ENCODE results near the gene MDC1. TPM values are rescaled to one million over a fixed set of nuclear protein-coding genes. Genes with fewer than 3 reads are reported as not detected.

Gene MDC1
- total and polyA plus RNA-seq, 5 donors from 2014 or later: 1.2 to 32.7 (median 4.8) TPM

DNA sequence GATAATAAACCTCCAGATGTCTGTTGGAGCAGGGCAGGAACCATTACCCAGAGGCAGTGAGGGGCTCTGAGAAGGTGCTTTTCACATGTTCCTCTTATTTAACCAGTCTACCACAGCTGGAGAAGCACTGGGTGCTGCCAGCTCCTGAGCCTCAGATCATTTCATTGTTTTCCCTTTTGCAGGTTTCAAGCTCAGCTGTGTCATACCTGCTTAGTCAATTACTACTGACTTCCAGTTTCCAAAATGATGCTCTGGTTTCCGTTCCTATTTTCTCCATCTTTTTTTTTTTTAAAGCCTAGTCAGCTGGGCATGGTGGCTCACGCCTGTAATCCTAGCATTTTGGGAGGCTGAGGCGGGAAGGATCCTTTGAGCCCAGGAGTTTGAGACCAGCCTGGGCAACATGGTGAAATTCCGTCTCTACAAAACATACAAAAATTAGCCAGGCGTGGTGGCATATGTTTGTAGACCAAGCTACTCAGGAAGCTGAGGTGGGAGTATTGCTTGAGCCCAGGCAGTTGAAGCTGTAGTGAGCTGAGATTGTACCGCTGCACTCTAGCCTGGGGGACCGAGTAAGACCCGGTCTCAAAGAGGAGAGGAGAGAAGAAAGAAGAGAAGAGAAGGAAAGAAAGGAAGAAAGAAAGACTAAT is 18.7 kb upstream of the MDC1 start:
- Histone ChIP-seq H3K4me1 (ENCODE audit: control insufficient read depth, insufficient read depth, low read length, poor library complexity, severe bottlenecking) (peaks cover 30% of the 10 kb centered on the region), H3K27me3 (ENCODE audit: control insufficient read depth, insufficient read depth, low read length) (no peaks in the 10 kb centered on the region), H3K36me3 (ENCODE audit: control insufficient read depth, insufficient read depth, low read length) (no peaks in the 10 kb centered on the region), H3K9me3 (ENCODE audit: control insufficient read depth in 2 of 2, low read length in 2 of 2) (no peaks in the 10 kb centered on the region), H3K27ac (ENCODE audit: insufficient read depth, low read length, poor library complexity, severe bottlenecking) (no peak overlapping the region), H3K4me3 (ENCODE audit: low read depth, low read length) (no peak overlapping the region)
- H3K4me1 Mint-ChIP-seq: peaks cover 12 to 74% (median 31%) of the 10 kb centered on the region in 4 donors
- no peak for DNase-seq
- H3K27ac Mint-ChIP-seq: peak overlapping the region in 2 of 3 donors; percentile 56 to 58
- ATAC-seq (ENCODE audit: low read depth in 2 of 2): no peak
- H3K36me3 Mint-ChIP-seq: peaks cover 38% of the 10 kb centered on the region
- peak overlapping the region in 3 of 4 donors; percentile 75 to 83 (median 83) for H3K4me3 Mint-ChIP-seq
- H3K27me3 Mint-ChIP-seq: no peaks in the 10 kb centered on the region
- no peaks in the 10 kb centered on the region for H3K9me3 Mint-ChIP-seq

DNA sequence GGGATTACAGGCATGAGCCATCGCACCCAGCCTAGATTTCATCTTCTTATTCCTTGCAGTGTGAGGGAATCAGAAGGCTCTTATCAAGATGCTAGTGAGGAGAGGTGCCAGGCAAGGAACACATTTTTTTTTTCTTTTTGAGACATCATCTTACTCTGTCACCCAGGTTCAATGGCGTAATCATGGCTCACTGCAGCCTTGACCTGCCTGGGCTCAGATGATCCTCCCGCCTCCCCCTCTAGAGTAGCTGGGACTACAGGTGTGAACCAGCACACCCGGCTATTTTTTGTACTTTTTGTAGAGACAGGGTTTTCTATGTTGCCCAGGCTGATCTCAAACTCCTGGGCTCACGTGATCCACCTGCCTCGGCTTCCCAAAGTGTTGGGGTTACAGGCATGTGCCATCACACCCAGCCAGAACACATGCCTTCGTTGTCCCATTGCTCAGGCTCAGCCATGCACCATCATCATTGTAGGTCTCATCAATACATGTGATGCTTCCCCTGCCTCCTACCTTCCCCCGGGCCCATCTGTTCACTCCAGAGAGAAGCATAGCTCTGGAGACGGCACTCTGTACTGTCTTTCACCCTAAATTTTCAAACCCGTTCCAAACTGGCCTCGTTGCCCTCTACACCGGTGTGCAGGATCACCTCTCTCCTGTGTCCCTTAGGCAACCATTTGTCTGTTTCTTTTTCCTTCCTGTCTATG is 15.3 kb upstream of the MDC1 start:
- DNase-seq (no peak), ATAC-seq (ENCODE audit: low read depth in 2 of 2) (no peak)
- peaks cover 8 to 57% (median 20%) of the 10 kb centered on the region in 4 donors for H3K4me1 Mint-ChIP-seq
- Histone ChIP-seq H3K36me3 (ENCODE audit: control insufficient read depth, insufficient read depth, low read length) (peaks cover 3% of the 10 kb centered on the region), H3K9me3 (ENCODE audit: control insufficient read depth in 2 of 2, low read length in 2 of 2) (no peaks in the 10 kb centered on the region), H3K27me3 (ENCODE audit: control insufficient read depth, insufficient read depth, low read length) (no peaks in the 10 kb centered on the region), H3K4me1 (ENCODE audit: control insufficient read depth, insufficient read depth, low read length, poor library complexity, severe bottlenecking) (peaks cover 29% of the 10 kb centered on the region), H3K27ac (ENCODE audit: insufficient read depth, low read length, poor library complexity, severe bottlenecking) (no peak overlapping the region), H3K4me3 (ENCODE audit: low read depth, low read length) (no peak overlapping the region)
- peaks cover 18% of the 10 kb centered on the region for H3K36me3 Mint-ChIP-seq
- no peaks in the 10 kb centered on the region for H3K27me3 Mint-ChIP-seq
- no peaks in the 10 kb centered on the region for H3K9me3 Mint-ChIP-seq
- H3K27ac Mint-ChIP-seq: no peak overlapping the region
- peak overlapping the region in 1 of 4 donors; percentile 10 for H3K4me3 Mint-ChIP-seq

DNA sequence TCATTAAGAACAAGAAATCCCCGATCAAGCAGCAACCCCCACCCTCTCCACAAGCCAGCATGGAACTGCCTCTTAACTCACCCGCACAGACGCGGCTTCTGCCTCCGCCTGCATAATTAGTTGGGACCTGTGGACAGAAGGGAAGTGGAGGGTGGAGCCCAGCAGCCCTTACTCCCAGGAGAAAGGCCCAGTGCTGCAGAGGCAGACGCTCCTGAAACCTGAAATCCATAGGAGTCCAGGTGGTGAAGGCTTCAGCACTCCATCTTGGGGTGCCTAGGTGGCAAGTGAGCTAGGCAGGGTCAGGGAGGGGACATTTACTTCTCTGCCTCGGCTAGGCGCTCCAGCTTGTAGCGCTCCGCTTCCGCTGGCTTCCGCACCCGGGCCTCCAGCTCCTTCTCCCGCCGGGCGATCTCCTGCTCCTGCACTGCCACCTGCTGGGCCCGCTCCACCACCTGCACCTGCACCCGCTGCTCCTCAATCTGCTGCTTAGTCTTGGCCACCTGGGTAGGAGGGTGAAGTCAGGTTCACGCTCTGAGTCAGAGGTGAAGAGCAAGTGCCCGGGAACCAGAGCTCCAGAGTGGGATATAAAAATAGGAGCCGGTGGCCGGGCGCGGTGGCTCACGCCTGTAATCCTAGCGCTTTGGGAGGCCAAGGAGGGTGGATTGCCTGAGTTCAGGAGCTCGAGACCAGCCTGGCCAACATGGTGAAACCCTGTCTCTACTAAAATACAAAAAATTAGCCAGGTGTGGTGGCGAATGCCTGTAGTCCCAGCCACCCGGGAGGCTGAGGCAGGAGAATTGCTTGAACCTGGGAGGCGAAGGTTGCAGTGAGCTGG is 13.7 kb upstream of the MDC1 start:
- Histone ChIP-seq H3K4me3 (ENCODE audit: low read depth, low read length) (peak overlapping the region; percentile 53), H3K36me3 (ENCODE audit: control insufficient read depth, insufficient read depth, low read length) (peaks cover 7% of the 10 kb centered on the region), H3K27me3 (ENCODE audit: control insufficient read depth, insufficient read depth, low read length) (no peaks in the 10 kb centered on the region), H3K27ac (ENCODE audit: insufficient read depth, low read length, poor library complexity, severe bottlenecking) (peak overlapping the region; percentile 28), H3K9me3 (ENCODE audit: control insufficient read depth in 2 of 2, low read length in 2 of 2) (no peaks in the 10 kb centered on the region), H3K4me1 (ENCODE audit: control insufficient read depth, insufficient read depth, low read length, poor library complexity, severe bottlenecking) (peaks cover 15% of the 10 kb centered on the region)
- DNase-seq: peak; percentile 73 to 92 (median 82)
- Mint-ChIP-seq H3K9me3 (no peaks in the 10 kb centered on the region), H3K27ac (peak overlapping the region; percentile 40 to 73 (median 65)), H3K36me3 (peaks cover 9% of the 10 kb centered on the region), H3K4me1 (peaks cover 4 to 44% (median 15%) of the 10 kb centered on the region in 4 donors), H3K27me3 (no peaks in the 10 kb centered on the region), H3K4me3 (peak overlapping the region in 3 of 4 donors; percentile 39 to 62 (median 54))
- ATAC-seq (ENCODE audit: low read depth in 2 of 2): peak; percentile 91 to 97

DNA sequence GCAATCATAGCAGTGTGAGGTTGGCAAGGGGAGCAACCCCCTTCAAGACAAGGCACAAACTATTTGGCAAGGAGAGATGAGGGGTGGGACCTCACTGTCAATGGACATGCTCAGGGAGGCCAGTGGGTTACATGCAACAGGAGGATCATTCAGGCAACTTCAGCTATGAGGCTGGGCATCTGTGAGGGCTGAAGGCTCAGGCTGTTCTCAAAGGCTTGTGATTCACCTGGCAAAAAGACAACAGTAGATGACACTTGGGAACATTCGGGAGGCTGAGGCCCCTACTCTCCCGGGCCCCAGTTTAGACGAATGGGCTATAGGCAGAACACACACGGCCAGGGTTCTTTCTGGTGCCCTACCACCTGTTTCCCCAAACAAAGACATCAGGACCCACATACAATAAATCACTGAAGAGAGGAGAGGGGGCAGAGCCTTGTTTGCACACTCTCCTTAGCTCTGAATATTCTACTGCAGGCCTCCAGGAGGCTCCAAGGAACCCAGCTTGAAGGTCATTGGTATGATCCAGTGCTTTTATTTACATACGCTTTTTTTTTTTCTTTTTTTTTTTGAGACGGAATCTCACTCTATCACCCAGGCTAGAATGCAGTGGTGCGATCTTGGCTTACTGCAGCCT is 11.0 kb upstream of the MDC1 start:
- peak overlapping the region; percentile 44 to 92 (median 71) for H3K27ac Mint-ChIP-seq
- H3K4me3 Mint-ChIP-seq: peak overlapping the region in 2 of 4 donors; percentile 21 to 54
- peak overlapping the region; percentile 2 for H3K27ac ChIP-seq (ENCODE audit: insufficient read depth, low read length, poor library complexity, severe bottlenecking)

DNA sequence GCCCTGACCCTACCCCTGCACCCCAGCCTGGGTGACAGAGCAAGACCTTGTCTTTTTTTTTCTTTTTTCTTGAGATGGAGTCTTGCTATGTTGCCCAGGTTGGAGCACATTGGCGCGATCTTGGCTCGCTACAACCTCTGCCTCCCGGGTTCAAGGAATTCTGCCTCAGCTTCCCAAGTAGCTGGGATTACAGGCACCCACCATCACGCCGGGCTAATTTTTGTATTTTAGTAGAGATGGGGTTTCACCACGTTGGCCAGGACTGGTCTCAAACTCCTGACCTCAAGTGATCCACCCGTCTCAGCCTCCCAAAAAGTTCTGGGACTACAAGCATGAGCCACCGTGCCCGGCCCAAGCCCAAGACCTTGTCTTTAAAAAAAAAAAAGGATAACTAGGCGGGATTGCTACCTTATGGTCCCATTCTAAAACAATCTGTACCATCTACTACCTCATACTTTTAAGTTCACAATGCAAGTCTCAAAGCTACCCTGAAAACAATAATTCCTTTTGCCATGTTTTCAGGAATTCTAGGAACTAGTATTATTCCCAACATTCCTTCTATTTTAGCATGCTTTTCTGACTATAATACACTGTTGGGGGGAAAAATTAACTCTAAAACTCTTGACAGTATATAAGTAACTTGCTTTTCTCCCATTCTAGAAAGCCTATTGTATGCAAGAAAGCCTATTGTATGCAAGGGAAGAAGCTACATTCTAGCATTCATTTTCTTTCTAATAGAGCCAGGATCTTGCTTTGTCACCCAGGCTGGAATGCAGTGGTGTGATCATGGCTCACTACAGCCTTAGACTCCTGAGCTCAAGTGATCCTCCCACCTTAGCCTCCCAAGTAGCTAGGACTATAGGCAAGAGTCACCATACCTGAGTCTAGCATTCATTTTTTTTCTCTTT is 9.7 kb upstream of the MDC1 start:
- H3K27ac Mint-ChIP-seq: peak overlapping the region in 1 of 3 donors; percentile 55
- H3K27me3 Mint-ChIP-seq: no peaks in the 10 kb centered on the region
- no peaks in the 10 kb centered on the region for H3K9me3 Mint-ChIP-seq
- peak overlapping the region; percentile 23 for H3K27ac ChIP-seq (ENCODE audit: insufficient read depth, low read length, poor library complexity, severe bottlenecking)
- H3K4me3 ChIP-seq (ENCODE audit: low read depth, low read length): no peak overlapping the region
- H3K4me3 Mint-ChIP-seq: peak overlapping the region in 1 of 4 donors; percentile 69
- H3K9me3 ChIP-seq (ENCODE audit: control insufficient read depth in 2 of 2, low read length in 2 of 2): no peaks in the 10 kb centered on the region
- peaks cover 14 to 62% (median 34%) of the 10 kb centered on the region in 4 donors for H3K4me1 Mint-ChIP-seq
- peaks cover 24% of the 10 kb centered on the region for H3K36me3 Mint-ChIP-seq
- H3K4me1 ChIP-seq (ENCODE audit: control insufficient read depth, insufficient read depth, low read length, poor library complexity, severe bottlenecking): peaks cover 36% of the 10 kb centered on the region
- ATAC-seq (ENCODE audit: low read depth in 2 of 2) (no peak), DNase-seq (no peak)
- H3K27me3 ChIP-seq (ENCODE audit: control insufficient read depth, insufficient read depth, low read length): no peaks in the 10 kb centered on the region
- peaks cover 38% of the 10 kb centered on the region for H3K36me3 ChIP-seq (ENCODE audit: control insufficient read depth, insufficient read depth, low read length)

More for the DNA sequence above, 11.0 kb upstream of the MDC1 start:
- H3K36me3 Mint-ChIP-seq: peaks cover 23% of the 10 kb centered on the region
- no peaks in the 10 kb centered on the region for H3K9me3 Mint-ChIP-seq
- no peak for DNase-seq
- no peaks in the 10 kb centered on the region for H3K27me3 ChIP-seq (ENCODE audit: control insufficient read depth, insufficient read depth, low read length)
- H3K4me1 Mint-ChIP-seq: peaks cover 8 to 57% (median 28%) of the 10 kb centered on the region in 4 donors
- peaks cover 34% of the 10 kb centered on the region for H3K36me3 ChIP-seq (ENCODE audit: control insufficient read depth, insufficient read depth, low read length)
- no peaks in the 10 kb centered on the region for H3K9me3 ChIP-seq (ENCODE audit: control insufficient read depth in 2 of 2, low read length in 2 of 2)
- H3K4me3 ChIP-seq (ENCODE audit: low read depth, low read length): no peak overlapping the region
- no peak for ATAC-seq (ENCODE audit: low read depth in 2 of 2)
- no peaks in the 10 kb centered on the region for H3K27me3 Mint-ChIP-seq
- H3K4me1 ChIP-seq (ENCODE audit: control insufficient read depth, insufficient read depth, low read length, poor library complexity, severe bottlenecking): peaks cover 23% of the 10 kb centered on the region

DNA sequence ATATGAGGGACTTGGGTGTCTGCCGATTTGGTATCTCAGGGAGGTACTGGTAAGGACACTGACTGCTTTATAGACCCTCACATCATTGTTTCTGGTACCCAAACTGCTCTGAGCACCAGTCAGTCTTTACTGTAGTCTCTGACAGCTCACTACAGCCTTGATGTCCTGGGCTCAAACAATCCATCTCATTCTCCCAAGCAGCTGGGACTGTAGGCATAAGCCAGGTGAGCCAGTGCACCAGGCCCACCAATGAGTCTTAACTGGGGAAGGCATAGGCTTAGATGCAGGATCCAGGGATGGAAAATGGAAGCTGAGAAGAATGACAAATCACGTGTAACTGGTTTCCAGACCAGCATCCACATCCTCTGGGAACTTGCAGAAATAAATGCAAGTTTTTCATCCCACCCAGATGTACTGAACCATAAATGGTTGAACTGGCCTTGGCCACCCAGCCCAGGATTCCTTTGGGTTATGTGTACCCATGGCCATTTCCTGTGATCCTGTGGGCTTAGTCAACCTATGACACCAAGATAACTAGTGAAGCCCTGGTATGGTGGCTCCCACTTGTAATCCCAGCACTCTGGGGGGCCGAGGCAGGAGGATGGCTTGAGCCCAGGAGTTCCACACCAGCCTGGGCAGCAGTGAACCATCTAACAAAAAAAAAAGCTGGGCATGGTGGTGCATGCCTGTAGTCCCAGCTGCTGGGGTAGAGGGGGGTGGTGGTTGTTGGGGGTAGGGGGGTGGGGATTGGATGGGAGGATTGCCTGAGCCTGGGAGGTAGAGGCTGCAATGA is 8.8 kb upstream of the MDC1 start:
- ATAC-seq (ENCODE audit: low read depth in 2 of 2) (no peak), DNase-seq (no peak)
- H3K36me3 Mint-ChIP-seq: peaks cover 24% of the 10 kb centered on the region
- peaks cover 14 to 60% (median 35%) of the 10 kb centered on the region in 4 donors for H3K4me1 Mint-ChIP-seq
- peak overlapping the region in 1 of 4 donors; percentile 61 for H3K4me3 Mint-ChIP-seq
- Histone ChIP-seq H3K4me1 (ENCODE audit: control insufficient read depth, insufficient read depth, low read length, poor library complexity, severe bottlenecking) (peaks cover 38% of the 10 kb centered on the region), H3K36me3 (ENCODE audit: control insufficient read depth, insufficient read depth, low read length) (peaks cover 38% of the 10 kb centered on the region), H3K9me3 (ENCODE audit: control insufficient read depth in 2 of 2, low read length in 2 of 2) (no peaks in the 10 kb centered on the region), H3K27me3 (ENCODE audit: control insufficient read depth, insufficient read depth, low read length) (no peaks in the 10 kb centered on the region), H3K27ac (ENCODE audit: insufficient read depth, low read length, poor library complexity, severe bottlenecking) (peak overlapping the region; percentile 52), H3K4me3 (ENCODE audit: low read depth, low read length) (no peak overlapping the region)
- peak overlapping the region in 1 of 3 donors; percentile 78 for H3K27ac Mint-ChIP-seq
- peaks cover 4% of the 10 kb centered on the region for H3K27me3 Mint-ChIP-seq
- peaks cover 0 to 1% (median 0%) of the 10 kb centered on the region in 7 donors for H3K9me3 Mint-ChIP-seq
